Measurements from ENCODE around the gene ENO2.
A peak's percentile ranks its signal among the peaks of the same experiment; 100 is the strongest.
"Not testable (repeated sequence)": the region's sequence is repeated elsewhere in the genome, so short reads cannot be mapped to it uniquely, and the experiment has no call there.

ENO2 gene

DNA sequence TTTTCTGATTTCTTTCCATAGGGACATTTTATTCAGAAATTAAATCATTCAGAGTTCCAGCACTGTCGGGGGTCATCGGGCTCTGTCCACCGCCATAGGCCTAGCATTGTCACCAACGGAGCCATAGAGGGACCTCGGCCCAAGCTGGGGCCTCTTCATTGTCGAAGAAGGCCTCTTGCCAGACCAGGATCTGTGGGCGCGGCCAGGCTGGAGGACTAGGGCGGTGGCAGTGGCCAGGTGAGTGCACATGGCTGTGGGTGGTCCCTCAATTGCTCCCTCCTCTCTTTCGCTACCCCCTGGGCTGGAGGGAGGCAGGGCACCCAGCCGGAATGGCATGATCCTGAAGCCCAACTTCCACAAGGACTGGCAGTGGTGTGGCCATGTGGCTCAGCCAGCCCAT is 30.7 kb upstream of the ENO2 start:
- in situ Hi-C loops (cut with MboI; ENCODE audit: low pct_unique_long_range_greater_than_20kb, low sequenced_read_pairs): no loop called here
- DNase-seq: no peak

DNA sequence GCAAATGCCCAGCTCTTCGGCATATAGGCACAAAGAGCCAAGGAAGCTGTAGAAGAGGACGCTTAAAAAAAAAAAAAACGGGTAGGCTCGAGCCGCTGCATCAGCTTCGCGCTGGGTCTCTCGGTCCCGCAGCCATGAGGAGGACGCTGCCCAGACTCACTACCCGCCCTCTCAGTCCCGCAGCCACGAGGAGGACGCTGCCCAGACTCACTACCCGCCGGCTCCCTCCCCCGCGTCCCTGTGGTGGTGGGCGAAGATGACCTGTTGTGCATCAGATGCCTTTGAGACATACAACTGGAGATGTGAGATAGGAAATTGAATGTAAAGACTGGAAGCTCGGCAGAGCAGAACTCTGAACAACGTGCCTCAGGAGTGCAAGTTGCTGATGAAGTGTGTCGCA is 29.8 kb upstream of the ENO2 start:
- DNase-seq: no peak
- in situ Hi-C loops (cut with MboI; ENCODE audit: low pct_unique_long_range_greater_than_20kb, low sequenced_read_pairs): no loop called here

DNA sequence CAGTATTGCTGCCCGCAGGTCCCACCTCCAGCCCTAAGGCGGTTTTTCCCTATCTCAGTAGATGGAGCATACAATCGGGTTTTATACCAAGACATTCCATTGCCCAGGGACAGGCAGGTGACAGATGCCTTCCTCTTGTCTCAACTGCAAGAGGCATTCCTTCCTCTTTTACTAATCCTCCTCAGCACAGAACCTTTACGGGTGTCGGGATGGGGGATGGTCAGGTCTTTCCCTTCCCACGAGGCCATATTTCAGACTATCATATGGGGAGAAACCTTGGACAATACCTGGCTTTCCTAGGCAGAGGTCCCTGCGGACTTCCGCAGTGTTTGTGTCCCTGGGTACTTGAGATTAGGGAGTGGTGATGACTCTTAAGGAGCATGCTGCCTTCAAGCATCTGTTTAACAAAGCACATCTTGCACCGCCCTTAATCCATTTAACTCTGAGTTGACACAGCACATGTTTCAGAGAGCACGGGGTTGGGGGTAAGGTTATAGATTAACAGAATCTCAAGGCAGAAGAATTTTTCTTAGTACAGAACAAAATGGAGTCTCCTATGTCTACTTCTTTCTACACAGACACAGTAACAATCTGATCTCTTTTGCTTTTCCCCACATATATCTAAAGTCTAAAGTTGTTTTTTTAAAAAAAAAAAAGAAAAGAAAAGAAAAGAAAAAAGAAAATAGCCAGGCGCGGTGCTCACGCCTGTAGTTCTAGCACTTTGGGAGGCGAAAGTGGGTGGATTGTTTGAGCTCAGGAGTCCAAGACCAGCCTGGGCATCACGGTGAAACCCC is 28.0 kb upstream of the ENO2 start:
- DNase-seq; in situ Hi-C loops (cut with MboI; ENCODE audit: low pct_unique_long_range_greater_than_20kb, low sequenced_read_pairs): not testable (repeated sequence)

DNA sequence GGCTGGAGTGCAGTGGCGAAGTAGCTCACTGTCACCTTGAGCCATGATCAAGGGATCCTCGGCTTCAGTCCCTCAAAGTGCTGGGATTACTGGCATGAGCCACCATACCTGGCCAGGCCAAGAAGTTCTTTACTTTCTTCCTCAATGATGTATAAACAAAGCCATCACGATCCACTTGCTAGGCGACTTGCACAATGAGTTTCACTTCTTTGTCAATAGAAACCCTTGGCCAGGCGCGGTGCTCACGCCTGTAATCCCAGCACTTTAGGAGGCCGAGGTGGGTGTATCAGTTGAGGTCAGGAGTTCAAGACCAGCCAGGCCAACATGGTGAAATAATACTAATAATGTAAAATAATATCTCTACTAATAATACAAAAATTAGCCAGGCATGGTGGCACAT is 26.9 kb upstream of the ENO2 start:
- in situ Hi-C loops (cut with MboI; ENCODE audit: low pct_unique_long_range_greater_than_20kb, low sequenced_read_pairs): no loop called here
- no peak for DNase-seq

DNA sequence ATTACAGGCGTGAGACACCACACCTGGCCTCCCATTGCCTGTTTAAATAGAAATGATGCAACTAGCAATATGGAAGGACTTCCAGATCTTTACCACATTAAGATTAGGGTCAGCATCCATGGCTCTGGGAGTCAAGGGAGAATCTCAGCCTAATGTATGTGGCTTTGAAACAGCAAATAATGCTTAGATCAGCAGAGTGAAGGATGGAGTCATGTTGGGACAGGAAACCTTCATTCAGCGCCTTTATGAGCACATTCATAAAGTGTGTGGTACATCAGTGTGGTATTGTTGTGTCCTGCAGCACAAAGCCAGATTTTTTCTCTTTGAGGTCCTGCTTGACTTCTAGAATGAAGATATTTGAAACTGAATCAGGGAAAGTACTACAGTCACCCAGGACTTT is 26.0 kb upstream of the ENO2 start:
- in situ Hi-C loops (cut with MboI; ENCODE audit: low pct_unique_long_range_greater_than_20kb, low sequenced_read_pairs): no loop called here
- DNase-seq: no peak

DNA sequence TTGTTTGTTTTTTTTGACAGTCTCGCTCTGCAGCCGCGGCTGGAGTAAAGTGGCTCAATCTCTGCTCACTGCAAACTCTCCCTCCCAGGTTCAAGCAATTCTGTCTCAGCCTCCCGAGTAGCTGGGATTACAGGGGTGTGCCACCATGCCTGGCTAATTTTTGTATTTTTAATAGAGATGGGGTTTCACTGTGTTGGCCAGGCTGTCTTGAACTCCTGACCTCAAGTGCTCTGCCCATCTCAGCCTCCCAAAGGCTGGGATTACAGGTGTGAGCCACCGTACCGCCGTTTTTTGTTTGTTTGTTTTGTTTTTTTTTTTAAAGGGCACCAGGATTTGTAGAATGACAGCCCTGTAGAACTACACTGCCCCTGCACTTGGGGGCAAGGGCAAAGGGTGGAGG is 25.6 kb upstream of the ENO2 start:
- in situ Hi-C loops (cut with MboI; ENCODE audit: low pct_unique_long_range_greater_than_20kb, low sequenced_read_pairs); DNase-seq: not testable (repeated sequence)

DNA sequence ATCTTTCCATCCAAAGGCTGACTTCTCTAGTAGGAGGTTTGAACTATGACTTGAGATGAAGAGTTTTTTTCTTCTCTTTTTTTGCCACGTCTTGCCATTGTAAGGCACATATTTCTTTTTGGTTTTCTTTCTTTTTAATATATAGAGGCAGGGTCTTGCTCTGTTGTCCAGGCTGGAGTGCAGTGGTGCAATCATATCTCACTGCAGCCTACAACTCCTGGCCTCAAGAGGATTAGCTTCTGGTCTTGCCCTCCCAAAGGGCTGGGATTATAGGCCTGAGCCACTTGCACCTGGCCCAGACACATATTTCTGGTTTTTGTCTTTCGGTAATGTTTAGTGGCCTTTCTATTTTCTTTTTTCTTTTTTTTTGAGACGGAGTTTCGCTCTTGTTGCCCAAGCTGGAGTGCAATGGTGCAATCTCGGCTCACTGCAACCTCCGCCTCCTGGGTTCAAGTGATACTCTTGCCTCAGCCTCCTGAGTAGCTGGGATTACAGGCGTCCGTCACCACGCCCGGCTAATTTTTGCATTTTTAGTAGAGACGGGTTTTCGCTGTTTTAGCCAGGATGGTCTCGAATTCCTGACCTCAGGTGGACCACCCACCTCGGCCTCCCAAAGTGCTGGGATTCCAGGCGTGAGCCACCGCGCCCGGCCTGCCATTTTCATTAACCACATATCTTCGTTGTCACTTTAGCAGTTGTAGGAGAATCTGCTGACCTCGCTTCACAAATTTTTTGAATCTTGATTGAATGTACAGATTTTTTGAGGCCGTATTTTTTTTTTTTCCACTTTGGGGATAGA is 24.4 kb upstream of the ENO2 start:
- DNase-seq; in situ Hi-C loops (cut with MboI; ENCODE audit: low pct_unique_long_range_greater_than_20kb, low sequenced_read_pairs): not testable (repeated sequence)

DNA sequence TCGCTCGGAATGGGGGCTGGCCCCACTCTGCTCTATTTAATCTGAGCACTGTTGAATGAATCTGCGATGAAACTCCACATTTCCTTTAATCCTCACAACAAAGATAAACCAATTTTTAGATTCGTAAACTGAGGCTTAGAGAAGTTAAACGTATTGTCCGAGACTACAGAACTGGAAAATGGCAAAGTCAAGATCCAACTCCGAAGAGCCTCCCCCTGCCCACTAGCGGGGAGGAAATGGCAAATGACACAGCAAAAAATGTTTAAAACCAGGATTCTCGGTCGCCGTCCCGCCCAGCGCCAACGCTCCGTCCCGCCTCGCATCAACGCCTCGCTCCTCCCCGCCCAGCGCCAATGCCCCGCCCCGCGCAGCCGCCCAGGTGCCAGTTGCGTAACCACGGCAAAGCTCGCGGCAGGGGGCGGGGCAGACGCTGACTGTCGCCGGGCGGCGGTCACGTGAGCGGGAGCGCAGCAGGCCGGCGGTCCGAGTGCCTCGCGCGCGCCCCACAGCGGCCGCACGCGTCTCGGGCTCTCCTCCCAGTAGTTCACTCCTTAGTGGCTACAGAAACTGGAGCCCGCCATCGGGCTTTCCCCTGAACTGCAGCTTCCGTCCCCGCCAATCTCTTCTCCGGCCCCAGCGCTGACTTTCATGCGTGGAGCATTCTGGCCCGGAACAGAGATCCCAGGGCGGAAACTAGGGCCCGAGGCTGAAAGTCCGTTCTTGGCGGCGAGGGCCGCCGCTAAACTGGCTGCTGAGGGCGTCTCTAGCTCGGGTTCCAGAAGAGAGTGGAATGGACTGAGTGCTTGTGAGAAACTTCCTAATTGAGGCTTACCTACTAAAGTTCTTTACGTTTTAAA is 23.4 kb upstream of the ENO2 start:
- in situ Hi-C loops (cut with MboI; ENCODE audit: low pct_unique_long_range_greater_than_20kb, low sequenced_read_pairs): no loop called here
- peak; percentile 99 for DNase-seq

DNA sequence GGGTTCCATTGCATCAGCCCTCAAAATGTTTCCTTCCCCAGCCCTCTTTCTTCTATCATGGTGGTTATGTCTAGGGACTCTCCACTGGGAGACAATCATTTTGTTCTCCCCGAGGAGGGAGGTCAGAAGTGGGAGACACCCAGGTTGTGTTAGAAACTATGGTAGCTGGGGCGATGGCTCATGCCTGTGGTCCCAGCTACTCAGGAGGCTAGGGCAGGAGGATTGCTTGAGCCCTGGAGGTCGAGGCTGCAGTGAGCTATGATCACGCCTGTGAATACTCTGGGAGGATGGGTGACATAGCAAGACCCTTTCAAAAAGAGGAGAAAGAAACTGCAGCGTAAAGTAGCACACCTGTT is 22.8 kb upstream of the ENO2 start:
- in situ Hi-C loops (cut with MboI; ENCODE audit: low pct_unique_long_range_greater_than_20kb, low sequenced_read_pairs): no loop called here

DNA sequence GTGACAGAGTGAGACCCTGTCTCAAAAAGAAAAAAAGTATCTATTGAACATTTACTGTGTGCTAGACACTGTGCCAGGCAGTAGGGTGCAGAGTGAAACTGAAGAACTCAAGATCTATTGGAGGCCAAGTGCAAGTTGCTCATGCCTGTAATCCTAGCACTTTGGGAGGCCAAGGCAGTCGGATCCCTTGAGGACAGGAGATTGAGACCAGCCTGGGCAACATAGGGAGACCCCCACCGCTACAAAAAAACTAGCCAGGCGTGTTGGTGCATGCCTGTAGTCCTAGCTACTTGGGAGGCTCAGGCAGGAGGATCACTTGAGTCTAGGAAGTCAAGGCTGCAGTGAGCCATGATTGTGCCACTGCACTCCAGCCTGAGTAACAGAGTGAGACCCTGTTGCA is 21.7 kb upstream of the ENO2 start:
- DNase-seq; in situ Hi-C loops (cut with MboI; ENCODE audit: low pct_unique_long_range_greater_than_20kb, low sequenced_read_pairs): not testable (repeated sequence)

More for the DNA sequence above, 22.8 kb upstream of the ENO2 start:
- DNase-seq: no peak

DNA sequence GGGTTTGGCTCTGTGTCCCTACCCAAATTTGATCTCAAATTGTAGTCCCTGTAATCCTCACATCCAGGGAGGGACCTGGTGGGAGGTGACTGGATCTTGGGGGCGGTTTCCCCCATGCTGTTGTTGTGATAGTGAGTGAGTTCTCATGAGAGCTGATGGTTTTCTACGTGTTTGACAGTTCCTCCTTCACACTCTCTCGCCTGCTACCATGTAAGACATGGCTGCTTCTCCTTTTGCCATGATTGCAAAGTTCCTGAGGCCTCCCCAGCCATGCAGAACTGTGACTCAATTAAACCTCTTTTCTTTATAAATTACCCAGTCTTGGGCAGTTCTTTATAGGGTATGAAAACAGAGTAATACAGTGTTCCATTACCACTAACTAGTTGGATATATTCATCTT is 20.1 kb upstream of the ENO2 start:
- in situ Hi-C loops (cut with MboI; ENCODE audit: low pct_unique_long_range_greater_than_20kb, low sequenced_read_pairs): no loop called here
- no peak for DNase-seq

DNA sequence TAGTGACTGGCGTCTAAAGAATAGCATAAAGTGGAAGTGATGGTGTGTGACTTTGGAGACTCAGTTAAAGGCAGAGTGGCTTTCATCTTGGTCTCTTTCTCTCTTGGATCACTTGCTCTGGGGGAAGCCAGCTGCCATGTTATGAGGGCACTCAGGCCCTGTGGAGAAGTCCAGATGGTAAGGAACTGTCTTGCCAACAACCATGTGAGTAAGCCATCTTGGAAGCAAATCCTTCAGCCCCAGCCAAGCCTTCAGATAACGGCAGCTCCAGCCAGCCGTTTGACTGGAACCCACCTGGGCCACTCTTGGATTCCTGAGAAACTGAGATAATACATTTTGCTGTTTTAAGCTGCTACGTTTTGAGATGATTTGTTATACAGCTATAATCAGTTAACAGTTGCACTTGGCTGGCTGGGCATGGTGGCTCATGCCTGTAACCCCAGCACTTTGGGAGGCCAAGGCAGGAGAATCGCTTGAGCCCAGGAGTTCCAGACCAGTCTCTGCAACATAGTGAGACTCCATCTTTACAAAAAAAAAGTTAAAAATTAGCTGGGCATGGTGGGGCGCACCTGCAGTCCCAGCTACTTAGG is 17.4 kb upstream of the ENO2 start:
- in situ Hi-C loops (cut with MboI; ENCODE audit: low pct_unique_long_range_greater_than_20kb, low sequenced_read_pairs): no loop called here
- DNase-seq: no peak

DNA sequence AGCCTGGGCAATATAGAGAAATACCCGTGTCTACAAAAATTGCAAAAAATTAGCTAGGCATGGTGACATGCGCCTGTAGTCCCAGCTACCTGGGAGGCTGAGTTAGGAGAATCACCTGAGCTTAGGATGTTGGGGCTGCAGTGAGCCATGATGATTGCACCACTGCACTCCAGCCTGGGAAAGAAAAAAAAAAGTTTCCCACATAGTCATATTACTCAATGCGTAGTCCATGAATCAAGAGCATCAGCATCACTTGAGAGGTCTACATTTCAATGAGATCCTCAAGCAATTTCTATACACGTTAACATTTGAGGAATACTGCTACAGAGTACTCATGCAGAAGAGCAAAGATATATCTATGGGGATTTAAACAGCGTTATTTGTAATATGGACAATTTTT is 15.0 kb upstream of the ENO2 start:
- in situ Hi-C loops (cut with MboI; ENCODE audit: low pct_unique_long_range_greater_than_20kb, low sequenced_read_pairs): no loop called here
- no peak for DNase-seq

DNA sequence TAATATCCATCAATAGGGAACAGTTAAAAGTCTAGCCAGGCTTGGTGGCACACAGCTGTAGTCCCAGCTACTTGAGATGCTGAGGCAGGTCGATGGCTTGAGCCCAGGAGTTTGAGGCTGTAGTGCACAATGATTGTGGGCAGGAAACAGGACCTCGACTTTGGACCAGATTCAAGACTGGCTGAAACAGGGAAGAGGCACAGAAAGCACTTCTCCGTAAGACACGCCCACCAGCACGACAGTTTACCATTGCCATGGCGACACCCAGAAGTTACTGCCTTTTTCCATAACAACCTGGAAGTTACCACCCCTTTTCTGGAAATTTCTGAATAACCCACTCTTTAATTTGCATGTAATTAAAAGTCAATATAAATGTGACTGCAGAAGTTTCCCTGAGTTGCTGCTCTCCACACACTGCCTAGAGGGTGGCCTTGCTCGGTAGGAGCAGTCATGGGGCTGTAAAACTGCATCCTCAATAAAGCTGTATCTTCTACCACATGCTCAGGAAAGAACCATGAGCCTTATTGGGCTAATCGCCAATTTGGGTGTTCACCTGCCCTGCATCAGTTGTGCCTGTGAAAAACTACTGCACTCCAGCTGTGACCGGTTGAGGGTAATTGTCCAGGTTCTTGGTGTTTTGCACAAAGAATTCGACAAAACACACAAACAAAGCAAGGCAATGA is 14.4 kb upstream of the ENO2 start:
- in situ Hi-C loops (cut with MboI; ENCODE audit: low pct_unique_long_range_greater_than_20kb, low sequenced_read_pairs): no loop called here
- peak; percentile 94 for DNase-seq

DNA sequence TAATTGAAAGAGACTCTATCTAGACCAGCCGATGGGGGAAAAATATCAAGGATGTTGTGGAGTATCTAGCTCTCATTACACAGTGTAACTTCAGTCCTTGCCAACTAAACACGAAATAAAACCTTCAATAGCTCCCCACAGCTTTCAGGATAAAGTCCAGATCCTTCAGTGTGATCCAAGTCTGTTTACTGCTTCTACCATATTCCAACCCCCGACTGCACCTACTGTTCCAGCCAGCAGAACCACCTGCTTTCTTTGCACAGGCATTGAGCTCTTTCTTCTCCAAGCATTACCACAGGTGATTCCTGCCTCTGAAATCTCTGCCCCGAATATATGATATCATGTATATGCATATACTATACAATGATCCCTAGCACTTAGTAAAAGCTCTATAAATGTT is 11.9 kb upstream of the ENO2 start:
- DNase-seq: no peak
- in situ Hi-C loops (cut with MboI; ENCODE audit: low pct_unique_long_range_greater_than_20kb, low sequenced_read_pairs): no loop called here

DNA sequence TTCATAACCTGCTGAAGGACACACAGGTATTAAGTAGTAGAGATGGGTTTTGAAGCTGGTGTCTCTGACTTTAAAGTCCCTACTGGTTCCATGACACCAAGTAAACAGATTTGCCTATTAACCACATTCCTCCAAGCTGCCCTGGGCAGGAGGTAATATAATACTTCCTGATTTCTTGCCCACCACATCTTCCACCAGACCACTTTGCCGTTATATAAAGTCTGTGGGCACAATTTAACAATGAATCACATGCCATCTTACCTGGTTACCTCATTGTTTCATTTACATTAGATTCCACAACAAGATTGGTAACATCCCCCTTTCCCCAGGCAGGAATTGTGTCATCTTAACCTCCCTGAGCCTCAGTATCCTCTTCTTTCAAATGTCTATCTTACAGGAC is 10.7 kb upstream of the ENO2 start:
- DNase-seq: peak; percentile 85
- in situ Hi-C loops (cut with MboI; ENCODE audit: low pct_unique_long_range_greater_than_20kb, low sequenced_read_pairs): no loop called here

DNA sequence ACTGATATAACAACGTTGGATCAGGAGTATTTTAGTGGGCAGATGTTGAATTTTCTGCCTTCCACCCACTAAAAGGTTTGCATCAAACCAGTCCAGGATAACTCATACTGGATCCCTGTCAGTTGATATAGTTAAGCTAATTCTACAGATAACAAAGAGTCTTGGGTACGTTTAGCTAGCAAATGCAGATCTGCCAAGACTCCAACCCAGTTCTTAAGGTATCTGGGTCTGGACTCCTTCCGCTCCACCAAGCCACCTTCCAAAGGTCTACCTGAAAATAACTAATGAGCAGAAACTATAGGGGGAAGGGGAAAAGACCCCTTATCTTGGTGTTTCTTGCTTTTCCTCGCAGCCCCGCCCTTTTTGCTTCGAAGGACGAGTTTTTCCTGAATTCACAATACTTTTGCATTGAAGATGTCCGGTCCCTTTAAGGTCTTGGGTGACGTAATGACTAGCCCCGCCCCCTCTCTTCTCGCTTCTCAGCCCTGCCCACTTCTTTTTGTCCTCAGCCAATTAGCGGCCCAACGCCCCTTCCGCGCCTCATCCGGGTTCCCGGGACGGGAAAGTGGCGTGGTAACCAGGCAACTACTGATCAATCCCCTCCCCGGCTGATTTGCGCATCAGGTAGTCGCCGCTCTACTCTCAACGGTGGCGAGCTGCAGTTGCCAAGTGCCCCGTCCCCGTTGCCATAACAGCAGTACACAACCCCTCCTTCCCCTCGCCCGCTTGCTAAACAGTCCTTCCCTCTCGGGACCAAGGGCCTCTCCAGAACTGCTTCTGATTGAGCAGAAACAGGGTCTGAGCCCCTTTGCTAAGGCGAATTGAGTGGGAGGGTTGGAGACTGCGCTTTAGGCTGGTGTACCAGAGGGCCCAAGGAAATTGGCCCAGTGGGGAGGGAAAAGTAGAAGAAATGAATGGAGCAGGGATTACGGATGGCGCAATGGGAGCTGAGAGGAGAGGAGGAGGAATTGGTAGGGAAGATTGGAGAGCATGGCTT is 9.8 kb upstream of the ENO2 start, which contains the start of gene LRRC23:
TSS of gene LRRC23 (plus strand) at position 543 of the 997 bp plus-strand sequence. CDS start 812 bp downstream, outside the sequence.
- in situ Hi-C loops (cut with MboI; ENCODE audit: low pct_unique_long_range_greater_than_20kb, low sequenced_read_pairs): no loop called here
- DNase-seq: peak; percentile 99

Data from KBM-7 (cell line).